ENCODE results near the gene HLA-DOA. TPM values are rescaled to one million over a fixed set of nuclear protein-coding genes. Genes with fewer than 3 reads are reported as not detected.

Gene HLA-DOA
- total RNA-seq, 1 experiment from 2014 or later, result 4.1 TPM

DNA sequence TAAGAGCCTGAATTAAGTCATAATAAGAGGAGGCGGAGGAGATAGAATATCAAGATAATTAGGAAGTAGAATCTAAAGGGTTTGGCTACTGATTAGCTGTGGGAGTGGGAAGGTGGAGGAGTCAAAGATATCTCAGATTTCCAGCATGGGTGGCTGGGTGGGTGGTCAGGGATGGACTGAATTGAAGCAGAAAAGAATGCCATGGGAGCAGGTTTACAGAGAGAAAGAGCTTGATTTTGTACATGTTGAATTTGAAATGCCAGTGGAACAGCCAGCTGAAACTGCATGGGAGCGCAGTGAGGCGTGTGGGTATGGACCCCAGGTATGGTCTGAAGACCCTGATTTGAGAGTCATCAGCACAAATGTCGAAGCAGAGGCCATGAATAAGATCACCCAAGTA, 55.1 kb downstream of the HLA-DOA start:
- CTCF ChIA-PET, result interaction anchor here (1.2 to 6.8 kb wide), 6 partner anchors 12 to 116 kb away, joined by 4 to 110 read pairs (median 58); partner anchors contain the start of genes BRD2 and TAP2
- intact Hi-C loops (cut with micrococcal nuclease; ENCODE audit: unreplicated experiment), result no loop called here
- no peak for DNase-seq
- Mint-ChIP-seq H3K9me3 (ENCODE audit: low read depth, unreplicated experiment) (no peaks in the 10 kb centered on the region), H3K36me3 (ENCODE audit: insufficient read depth, unreplicated experiment) (peaks cover 21% of the 10 kb centered on the region), H3K27me3 (ENCODE audit: unreplicated experiment) (no peaks in the 10 kb centered on the region), H3K27ac (ENCODE audit: unreplicated experiment) (no peak overlapping the region), H3K4me1 (ENCODE audit: low read depth, unreplicated experiment) (peaks cover 41% of the 10 kb centered on the region), H3K4me3 (ENCODE audit: low read depth, unreplicated experiment) (no peak overlapping the region)
- no TSS peak for BruUV-seq (replicated peaks)
- TF ChIP-seq, protein P1, sequence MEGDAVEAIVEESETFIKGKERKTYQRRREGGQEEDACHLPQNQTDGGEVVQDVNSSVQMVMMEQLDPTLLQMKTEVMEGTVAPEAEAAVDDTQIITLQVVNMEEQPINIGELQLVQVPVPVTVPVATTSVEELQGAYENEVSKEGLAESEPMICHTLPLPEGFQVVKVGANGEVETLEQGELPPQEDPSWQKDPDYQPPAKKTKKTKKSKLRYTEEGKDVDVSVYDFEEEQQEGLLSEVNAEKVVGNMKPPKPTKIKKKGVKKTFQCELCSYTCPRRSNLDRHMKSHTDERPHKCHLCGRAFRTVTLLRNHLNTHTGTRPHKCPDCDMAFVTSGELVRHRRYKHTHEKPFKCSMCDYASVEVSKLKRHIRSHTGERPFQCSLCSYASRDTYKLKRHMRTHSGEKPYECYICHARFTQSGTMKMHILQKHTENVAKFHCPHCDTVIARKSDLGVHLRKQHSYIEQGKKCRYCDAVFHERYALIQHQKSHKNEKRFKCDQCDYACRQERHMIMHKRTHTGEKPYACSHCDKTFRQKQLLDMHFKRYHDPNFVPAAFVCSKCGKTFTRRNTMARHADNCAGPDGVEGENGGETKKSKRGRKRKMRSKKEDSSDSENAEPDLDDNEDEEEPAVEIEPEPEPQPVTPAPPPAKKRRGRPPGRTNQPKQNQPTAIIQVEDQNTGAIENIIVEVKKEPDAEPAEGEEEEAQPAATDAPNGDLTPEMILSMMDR (IDR thresholded peaks at IDR 0.05; ENCODE audit: unreplicated experiment), result no peak

Other genes with a start within 250 kb of the HLA-DOA start
- 0.38 and 0.39 TPM in 2 replicates for gene HLA-DQB2, start 246.1 kb downstream of the HLA-DOA start, total RNA-seq (2022)
- gene HLA-DOB, start 192.6 kb downstream of the HLA-DOA start, total RNA-seq (2022), result 0.97 and 2.2 TPM in 2 replicates
- gene TAP2, start 170.9 kb downstream of the HLA-DOA start, total RNA-seq (2022), result 180 and 279 TPM in 2 replicates
- 123 and 196 TPM in 2 replicates for gene PSMB8, start 165.5 kb downstream of the HLA-DOA start, total RNA-seq (2022)
- gene TAP1, start 155.9 kb downstream of the HLA-DOA start, total RNA-seq (2022), result 75.1 and 141 TPM in 2 replicates
- 120 and 201 TPM in 2 replicates for gene PSMB9, start 155.4 kb downstream of the HLA-DOA start, total RNA-seq (2022)
- gene HLA-DMB, start 68.6 kb downstream of the HLA-DOA start, total RNA-seq (2022), result 32.4 and 35.9 TPM in 2 replicates
- gene HLA-DMA, start 56.5 kb downstream of the HLA-DOA start, total RNA-seq (2022), result 98.0 and 104 TPM in 2 replicates
- gene BRD2, start 41.0 kb downstream of the HLA-DOA start, total RNA-seq (2022), result 351 and 356 TPM in 2 replicates
- 29.2 and 46.4 TPM in 2 replicates for gene HLA-DPA1, start 64.1 kb upstream of the HLA-DOA start, total RNA-seq (2022)
- 12.0 and 18.3 TPM in 2 replicates for gene HLA-DPB1, start 66.4 kb upstream of the HLA-DOA start, total RNA-seq (2022)
- gene COL11A2, start 182.9 kb upstream of the HLA-DOA start, total RNA-seq (2022), result 1.8 TPM in 2 replicates
- 78.2 and 78.3 TPM in 2 replicates for gene RXRB, start 191.1 kb upstream of the HLA-DOA start, total RNA-seq (2022)
- gene SLC39A7, start 191.3 kb upstream of the HLA-DOA start, total RNA-seq (2022), result 188 and 201 TPM in 2 replicates
- gene HSD17B8, start 195.1 kb upstream of the HLA-DOA start, total RNA-seq (2022), result 40.4 and 41.7 TPM in 2 replicates
- 53.9 and 58.9 TPM in 2 replicates for gene RING1, start 198.9 kb upstream of the HLA-DOA start, total RNA-seq (2022)